Stomach (tissue), 4 donors: ENCODE measurements around the gene TLR6.

Source experiments
- CTCF ChIP-seq, 7 experiments: fragments of 450-650 bp in 4 of 7; fragments of 200-600 bp in 3 of 7; sonication (generic) in 3 of 7; IDR thresholded peaks; one replicate each; pipeline ENCODE4 v1.5.1; 2016 to 2019; ENCODE audit warnings: antibody characterized with exemption in 7 of 7, control low read depth in 2 of 7, mild to moderate bottlenecking in 1 of 7
- POLR2A ChIP-seq, 4 donors: fragments of 450-650 bp; IDR thresholded peaks; one replicate each; pipeline ENCODE4 v1.6.1; 2016; ENCODE audit warnings: antibody characterized with exemption in 4 of 4, control low read depth in 2 of 4, mild to moderate bottlenecking in 1 of 4, moderate library complexity in 1 of 4

DNA sequence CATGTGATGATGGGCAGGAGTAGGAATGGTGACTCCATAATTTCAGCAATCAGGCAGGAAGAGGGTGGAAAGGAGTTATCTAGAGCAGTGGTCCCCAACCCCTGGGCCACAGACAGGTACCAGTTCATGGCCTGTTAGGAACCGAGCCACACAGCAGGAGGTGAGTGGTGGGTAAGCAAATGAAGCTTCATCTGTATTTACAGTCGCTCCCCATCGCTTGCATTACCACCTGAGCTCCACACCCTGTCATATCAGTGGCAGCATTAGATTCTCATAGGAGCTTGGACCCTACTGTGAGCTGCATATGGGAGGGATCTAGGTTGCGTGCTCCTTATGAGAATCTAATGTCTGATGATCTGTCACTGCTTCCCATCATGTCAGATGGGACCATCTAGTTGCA, 72.5 kb downstream of the TLR6 start:
- TF ChIP-seq CTCF (IDR thresholded peaks at IDR 0.05) (no peak), POLR2A (IDR thresholded peaks at IDR 0.05) (no peak)
